Gastrocnemius medialis (tissue), 4 donors: ENCODE results near the gene CBLL2. TPM values are rescaled to one million over a fixed set of nuclear protein-coding genes. Genes with fewer than 3 reads are reported as not detected.
"Not testable (repeated sequence)": the region's sequence is repeated elsewhere in the genome, so short reads cannot be mapped to it uniquely, and the experiment has no call there.

ENCODE experiments used
- ATAC-seq, 2 donors: fragments of 150-250 bp; one replicate each; pipeline ENCODE4 v1.9.1; 2016
- DNase-seq, 2 donors: peaks; one replicate each; pipeline ENCODE4 v3.0.0-alpha.2; 2019
- H3K27ac ChIP-seq, 4 donors: fragments of 200-600 bp; sonication (generic); 1 replicate in 1 of 4; 2 replicates in 3 of 4; pipeline ENCODE4 v1.5.1; 2016 to 2018; ENCODE audit warnings: mild to moderate bottlenecking in 2 of 4, moderate library complexity in 1 of 4
- H3K27me3 ChIP-seq, 3 donors: fragments of 200-600 bp; sonication (generic) in 2 of 3; 1 replicate in 1 of 3; 2 replicates in 2 of 3; pipeline versions ENCODE4 v1.5.1 to v1.6.0; 2016 to 2019; ENCODE audit warnings: mild to moderate bottlenecking in 1 of 3, moderate library complexity in 1 of 3
- H3K36me3 ChIP-seq, 2 donors: fragments of 200-600 bp; sonication (generic) in 1 of 2; one replicate each; pipeline ENCODE4 v1.5.1; 2017 to 2018
- H3K4me1 ChIP-seq, 2 donors: fragments of 200-600 bp; sonication (generic) in 1 of 2; one replicate each; pipeline ENCODE4 v1.5.1; 2016 to 2017; ENCODE audit warnings: mild to moderate bottlenecking in 2 of 2
- H3K4me3 ChIP-seq, 4 donors: fragments of 200-600 bp; sonication (generic) in 3 of 4; 1 replicate in 1 of 4; 2 replicates in 3 of 4; pipeline ENCODE4 v1.5.1; 2016 to 2019; ENCODE audit warnings: mild to moderate bottlenecking in 2 of 4
- H3K9me3 ChIP-seq, 3 donors: fragments of 200-600 bp; sonication (generic) in 2 of 3; 1 replicate in 1 of 3; 2 replicates in 2 of 3; pipeline ENCODE4 v1.5.1; 2016 to 2019
- POLR2A ChIP-seq, 2 donors: fragments of 450-650 bp; IDR thresholded peaks; one replicate each; pipeline ENCODE4 v1.6.1; 2017; ENCODE audit warnings: antibody characterized with exemption in 2 of 2, mild to moderate bottlenecking in 2 of 2, moderate library complexity in 2 of 2
- in situ Hi-C, 4 donors: fragments of 200-750 bp; cut with MboI; loops; one replicate each; pipeline versions ENCODE4 v1.15.0 to v1.8.0; 2017; ENCODE audit warnings: low sequenced_read_pairs in 4 of 4
- intact Hi-C: fragments of 100-400 bp; cut with DNase I; formaldehyde crosslinking; loops from one replicate; pipeline ENCODE4 v1.15.1; 2023; ENCODE audit warnings: low total_unique reads
- total RNA-seq, 4 donors: library from RNA; depleted of rRNA; stranded (reverse); fragments of >200 nt; gene quantifications; one replicate each; pipeline versions ENCODE4 v1.1.0 to v1.2.3, GENCODE V29; 2016
- TF ChIP-seq, protein P1 (sequence below), 5 experiments: fragments of 450-650 bp in 3 of 5; fragments of 200-600 bp in 2 of 5; sonication (generic) in 2 of 5; IDR thresholded peaks in 4 of 5; conservative IDR thresholded peaks in 1 of 5; 1 replicate in 4 of 5; 2 replicates in 1 of 5; pipeline ENCODE4 v1.5.1; 2016 to 2019; ENCODE audit warnings: antibody characterized with exemption in 5 of 5, mild to moderate bottlenecking in 3 of 5, moderate library complexity in 3 of 5

CBLL2 gene
- total RNA-seq, 4 donors from 2014 or later = not detected

GRCh38 chrX:22276781-22277180 is 4.1 kb downstream of the CBLL2 start:
- no peak for ATAC-seq
- H3K4me3 ChIP-seq = no peak overlapping the region
- H3K27me3 ChIP-seq = no peaks in the 10 kb centered on the region
- TF ChIP-seq, protein P1, sequence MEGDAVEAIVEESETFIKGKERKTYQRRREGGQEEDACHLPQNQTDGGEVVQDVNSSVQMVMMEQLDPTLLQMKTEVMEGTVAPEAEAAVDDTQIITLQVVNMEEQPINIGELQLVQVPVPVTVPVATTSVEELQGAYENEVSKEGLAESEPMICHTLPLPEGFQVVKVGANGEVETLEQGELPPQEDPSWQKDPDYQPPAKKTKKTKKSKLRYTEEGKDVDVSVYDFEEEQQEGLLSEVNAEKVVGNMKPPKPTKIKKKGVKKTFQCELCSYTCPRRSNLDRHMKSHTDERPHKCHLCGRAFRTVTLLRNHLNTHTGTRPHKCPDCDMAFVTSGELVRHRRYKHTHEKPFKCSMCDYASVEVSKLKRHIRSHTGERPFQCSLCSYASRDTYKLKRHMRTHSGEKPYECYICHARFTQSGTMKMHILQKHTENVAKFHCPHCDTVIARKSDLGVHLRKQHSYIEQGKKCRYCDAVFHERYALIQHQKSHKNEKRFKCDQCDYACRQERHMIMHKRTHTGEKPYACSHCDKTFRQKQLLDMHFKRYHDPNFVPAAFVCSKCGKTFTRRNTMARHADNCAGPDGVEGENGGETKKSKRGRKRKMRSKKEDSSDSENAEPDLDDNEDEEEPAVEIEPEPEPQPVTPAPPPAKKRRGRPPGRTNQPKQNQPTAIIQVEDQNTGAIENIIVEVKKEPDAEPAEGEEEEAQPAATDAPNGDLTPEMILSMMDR (IDR thresholded peaks at IDR 0.05 in 4 of 5, conservative IDR thresholded peaks at IDR 0.05 in 1 of 5) = no peak
- TF ChIP-seq POLR2A (IDR thresholded peaks at IDR 0.05) = no peak
- no peaks in the 10 kb centered on the region for H3K4me1 ChIP-seq
- intact Hi-C loops = no loop called here
- H3K36me3 ChIP-seq = no peaks in the 10 kb centered on the region
- H3K9me3 ChIP-seq = no peaks in the 10 kb centered on the region
- in situ Hi-C loops = no loop called here
- DNase-seq = no peak
- no peak overlapping the region for H3K27ac ChIP-seq

DNA sequence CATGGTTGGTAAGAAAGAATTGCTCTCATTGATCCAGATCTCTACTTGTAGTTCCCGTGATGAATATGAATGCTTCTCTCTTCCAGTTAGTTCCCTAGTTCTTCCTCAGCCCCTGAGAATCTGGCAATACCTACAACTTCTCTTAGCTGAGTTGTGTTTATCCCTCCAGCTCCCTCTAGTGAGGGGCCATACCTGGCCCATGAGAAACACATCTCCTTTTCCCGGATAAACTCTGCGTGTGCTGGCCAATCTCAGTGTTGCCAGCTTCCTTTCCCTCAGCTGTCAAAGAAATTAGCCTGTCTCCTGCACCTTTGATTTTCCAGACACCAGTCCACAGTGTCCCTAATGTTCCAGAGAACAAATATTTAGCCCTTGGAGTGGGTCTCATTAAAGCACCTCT is 5.7 kb downstream of the CBLL2 start:
- Histone ChIP-seq H3K27ac (no peak overlapping the region), H3K27me3 (no peaks in the 10 kb centered on the region), H3K9me3 (no peaks in the 10 kb centered on the region), H3K4me3 (no peak overlapping the region), H3K36me3 (no peaks in the 10 kb centered on the region), H3K4me1 (no peaks in the 10 kb centered on the region)
- no peak for DNase-seq
- in situ Hi-C loops (no loop called here), intact Hi-C loops (no loop called here)
- no peak for TF ChIP-seq POLR2A (IDR thresholded peaks at IDR 0.05)
- TF ChIP-seq, protein P1 (IDR thresholded peaks at IDR 0.05 in 4 of 5, conservative IDR thresholded peaks at IDR 0.05 in 1 of 5) = no peak
- no peak for ATAC-seq

- H3K36me3 ChIP-seq, ATAC-seq, H3K9me3 ChIP-seq, H3K4me3 ChIP-seq, H3K27ac ChIP-seq, intact Hi-C loops, H3K27me3 ChIP-seq, H3K4me1 ChIP-seq, in situ Hi-C loops, DNase-seq: not testable (repeated sequence)
Observed at GRCh38 chrX:22289209-22289608, 16.5 kb downstream of the CBLL2 start.

GRCh38 chrX:22296871-22297270 is 24.2 kb downstream of the CBLL2 start:
- no peak for DNase-seq

DNA sequence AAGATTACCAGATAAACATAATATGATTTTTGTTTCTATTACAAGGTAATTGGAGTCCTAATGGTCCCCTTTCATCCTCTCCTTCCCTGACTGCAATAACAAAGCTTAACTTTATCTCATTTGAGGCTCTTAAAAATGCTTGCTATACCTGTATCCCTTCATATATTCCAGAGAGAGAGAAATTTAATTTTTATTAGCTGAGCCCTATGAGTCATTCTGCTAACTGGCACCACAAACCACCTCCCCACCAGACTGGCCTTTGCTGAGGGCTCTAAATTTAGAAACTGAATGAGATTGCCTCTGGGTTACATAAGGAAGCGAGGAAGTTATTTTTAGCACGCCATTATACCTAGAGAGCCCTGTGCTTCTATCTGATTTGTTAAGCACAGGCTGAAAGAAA is 27.4 kb downstream of the CBLL2 start:
- Histone ChIP-seq H3K9me3 (no peaks in the 10 kb centered on the region), H3K4me1 (peaks cover 11 to 14% of the 10 kb centered on the region in 2 donors), H3K4me3 (no peak overlapping the region), H3K36me3 (no peaks in the 10 kb centered on the region), H3K27me3 (no peaks in the 10 kb centered on the region), H3K27ac (peak overlapping the region; percentile 42 to 67 (median 60))
- intact Hi-C loops = no loop called here
- in situ Hi-C loops = no loop called here
- ATAC-seq (peak; percentile 99 to 100), DNase-seq (peak; percentile 24 to 40)
- TF ChIP-seq POLR2A (IDR thresholded peaks at IDR 0.05) = no peak
- TF ChIP-seq, protein P1 (IDR thresholded peaks at IDR 0.05 in 4 of 5, conservative IDR thresholded peaks at IDR 0.05 in 1 of 5) = no peak

More at GRCh38 chrX:22296871-22297270, 24.2 kb downstream of the CBLL2 start:
- no peaks in the 10 kb centered on the region for H3K27me3 ChIP-seq
- H3K27ac ChIP-seq = no peak overlapping the region
- H3K4me3 ChIP-seq = no peak overlapping the region
- intact Hi-C loops (no loop called here), in situ Hi-C loops (no loop called here)
- peaks cover 11 to 14% of the 10 kb centered on the region in 2 donors for H3K4me1 ChIP-seq
- TF ChIP-seq, protein P1 (IDR thresholded peaks at IDR 0.05 in 4 of 5, conservative IDR thresholded peaks at IDR 0.05 in 1 of 5) = no peak
- no peak for TF ChIP-seq POLR2A (IDR thresholded peaks at IDR 0.05)
- no peaks in the 10 kb centered on the region for H3K9me3 ChIP-seq
- no peak for ATAC-seq
- no peaks in the 10 kb centered on the region for H3K36me3 ChIP-seq
